Measurements from ENCODE around the gene DDX23.

The DDX23 gene

DNA sequence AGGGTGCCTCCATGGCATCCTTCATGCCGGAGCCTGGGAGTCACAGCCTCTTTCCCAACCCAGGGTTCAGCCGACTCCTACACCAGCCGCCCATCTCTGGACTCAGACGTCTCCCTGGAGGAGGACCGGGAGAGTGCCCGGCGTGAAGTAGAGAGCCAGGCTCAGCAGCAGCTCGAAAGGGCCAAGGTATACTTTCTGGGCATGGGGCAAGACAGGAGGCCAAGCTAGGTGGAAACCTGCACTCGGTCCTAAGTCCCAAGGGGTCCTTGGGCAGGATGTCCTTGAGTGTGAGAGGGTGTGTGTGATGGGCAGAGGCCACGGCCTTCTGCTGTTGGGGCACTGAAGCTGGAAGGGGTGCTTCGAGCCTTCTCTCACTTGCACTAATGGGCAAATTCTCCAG lies 28.7 kb downstream of the DDX23 start:
- DNase-seq (ENCODE audit: low read depth): no peak

DNA sequence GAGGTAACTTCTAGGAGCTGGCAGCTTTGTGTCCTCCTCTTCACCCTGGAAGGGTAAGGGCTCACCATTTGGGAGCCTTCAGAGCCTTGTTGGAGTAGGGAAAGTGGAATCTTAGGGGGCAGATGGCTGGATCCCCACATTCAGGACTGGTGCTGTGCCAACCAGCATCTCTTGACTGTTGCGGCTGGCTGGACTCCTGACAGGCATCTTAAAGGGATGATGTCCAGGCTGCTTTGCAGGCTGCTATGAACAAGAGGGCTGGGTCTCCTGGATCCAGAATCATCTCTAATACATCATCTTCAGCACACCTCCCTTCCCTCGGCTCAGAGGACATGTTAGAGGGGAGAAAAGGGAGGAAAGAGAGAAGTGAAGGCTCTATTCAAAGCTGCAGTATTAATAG lies 29.3 kb downstream of the DDX23 start:
- no peak for DNase-seq (ENCODE audit: low read depth)

DNA sequence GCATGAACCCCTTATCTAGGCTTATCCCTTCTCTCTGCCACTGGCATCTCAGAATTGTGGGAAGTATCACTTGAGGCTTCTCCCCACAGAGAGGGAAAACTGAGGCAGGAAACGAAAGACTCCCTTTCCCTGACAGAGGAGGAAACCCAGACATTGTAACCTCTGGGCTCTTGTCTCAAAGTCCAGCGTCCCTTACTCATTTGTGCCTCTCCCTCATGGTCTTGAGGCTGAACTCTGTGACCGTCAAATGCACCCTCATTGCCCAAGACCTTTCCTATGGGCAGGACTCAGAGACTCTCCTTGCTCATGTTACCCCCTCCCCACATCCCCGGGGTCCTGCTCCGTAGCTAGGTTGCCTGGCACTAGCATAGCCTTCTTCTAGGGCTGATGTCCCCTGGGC lies 29.8 kb downstream of the DDX23 start:
- DNase-seq (ENCODE audit: low read depth): no peak

GRCh38 chr12:48819986-48820725 lies 31.8 kb downstream of the DDX23 start:
- DNase-seq (ENCODE audit: low read depth): no peak

DNA sequence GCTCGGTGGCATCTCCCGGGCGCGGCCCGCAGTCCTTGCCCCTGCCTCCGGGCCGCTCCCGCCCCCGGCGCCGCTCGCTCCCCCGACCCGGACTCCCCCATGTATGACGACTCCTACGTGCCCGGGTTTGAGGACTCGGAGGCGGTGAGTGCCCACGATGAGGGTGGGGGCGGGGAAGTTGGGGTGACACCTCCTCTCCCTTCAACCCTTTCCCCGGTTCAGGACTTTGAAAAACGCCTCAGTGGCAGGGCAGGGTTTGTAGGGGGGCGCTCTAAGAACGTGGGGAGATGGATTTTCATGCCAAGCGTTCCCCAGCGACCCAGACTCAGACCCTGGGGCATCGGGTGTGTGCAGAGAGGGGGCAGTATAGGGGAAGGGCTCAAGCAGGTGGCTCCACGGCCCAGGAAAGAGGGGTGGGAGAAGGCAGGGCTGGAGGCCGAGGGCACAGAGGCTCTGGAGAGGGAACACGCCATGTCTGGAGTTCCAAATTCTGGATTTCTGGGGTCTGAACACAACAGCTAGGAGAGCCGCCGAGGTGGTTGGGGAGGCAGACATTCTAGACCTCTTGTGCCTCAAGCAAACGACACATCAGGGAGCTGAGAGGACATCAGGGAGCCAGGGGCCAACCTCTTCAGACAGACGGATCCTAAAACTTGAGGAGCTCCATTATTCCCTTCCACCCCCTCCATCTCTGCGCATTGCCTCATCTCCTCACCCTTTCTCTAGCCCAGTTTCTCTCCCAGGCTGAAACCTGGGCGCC lies 33.0 kb downstream of the DDX23 start:
- DNase-seq (ENCODE audit: low read depth): no peak

GRCh38 chr12:48817873-48818830 lies 33.8 kb downstream of the DDX23 start, which contains the start of gene CACNB3:
TSS of gene CACNB3 (plus strand) at chr12:48818496. CDS start at chr12:48818930, 434 bp downstream.
- DNase-seq (ENCODE audit: low read depth): peak; percentile 71

DNA sequence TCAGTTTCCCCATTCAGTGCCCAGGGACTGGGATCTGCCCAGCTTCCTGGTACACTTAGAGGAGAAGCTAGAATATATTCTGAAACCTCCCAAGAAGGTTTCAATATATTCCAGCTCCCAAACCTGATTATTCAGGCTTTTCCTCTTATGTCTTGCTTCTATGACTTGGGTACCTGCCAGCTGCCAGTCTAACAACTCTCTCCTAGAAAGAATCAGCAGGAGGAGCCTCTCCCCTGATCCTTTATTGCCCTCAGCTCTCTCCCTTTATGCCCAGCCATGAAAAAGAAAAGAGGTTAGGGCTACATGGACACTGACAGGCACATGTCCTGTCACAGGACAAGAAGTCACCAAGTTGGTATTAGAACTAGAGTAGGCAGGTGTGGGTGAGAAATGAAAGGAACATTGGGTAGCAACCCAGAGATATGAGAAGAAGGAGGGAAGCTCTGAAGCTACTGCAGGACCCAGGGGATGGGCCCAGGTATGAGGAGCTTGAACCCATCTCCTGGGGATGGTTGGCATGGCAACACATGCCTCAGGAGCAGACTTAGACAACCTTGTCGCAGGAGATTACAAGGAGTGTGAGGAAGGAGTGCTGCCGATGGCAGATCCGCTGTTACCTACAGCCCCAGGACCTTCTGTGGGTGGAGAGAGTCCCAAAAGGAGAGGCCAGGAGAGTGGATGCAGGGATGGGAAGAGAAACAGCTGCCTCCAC lies 35.7 kb downstream of the DDX23 start:
- peak; percentile 38 for DNase-seq (ENCODE audit: low read depth)

- peak; percentile 90 for DNase-seq (ENCODE audit: low read depth)
Observed at GRCh38 chr12:48815126-48816110, 36.5 kb downstream of the DDX23 start.

GRCh38 chr12:48814262-48815125 lies 37.5 kb downstream of the DDX23 start:
- peak; percentile 80 for DNase-seq (ENCODE audit: low read depth)

DNA sequence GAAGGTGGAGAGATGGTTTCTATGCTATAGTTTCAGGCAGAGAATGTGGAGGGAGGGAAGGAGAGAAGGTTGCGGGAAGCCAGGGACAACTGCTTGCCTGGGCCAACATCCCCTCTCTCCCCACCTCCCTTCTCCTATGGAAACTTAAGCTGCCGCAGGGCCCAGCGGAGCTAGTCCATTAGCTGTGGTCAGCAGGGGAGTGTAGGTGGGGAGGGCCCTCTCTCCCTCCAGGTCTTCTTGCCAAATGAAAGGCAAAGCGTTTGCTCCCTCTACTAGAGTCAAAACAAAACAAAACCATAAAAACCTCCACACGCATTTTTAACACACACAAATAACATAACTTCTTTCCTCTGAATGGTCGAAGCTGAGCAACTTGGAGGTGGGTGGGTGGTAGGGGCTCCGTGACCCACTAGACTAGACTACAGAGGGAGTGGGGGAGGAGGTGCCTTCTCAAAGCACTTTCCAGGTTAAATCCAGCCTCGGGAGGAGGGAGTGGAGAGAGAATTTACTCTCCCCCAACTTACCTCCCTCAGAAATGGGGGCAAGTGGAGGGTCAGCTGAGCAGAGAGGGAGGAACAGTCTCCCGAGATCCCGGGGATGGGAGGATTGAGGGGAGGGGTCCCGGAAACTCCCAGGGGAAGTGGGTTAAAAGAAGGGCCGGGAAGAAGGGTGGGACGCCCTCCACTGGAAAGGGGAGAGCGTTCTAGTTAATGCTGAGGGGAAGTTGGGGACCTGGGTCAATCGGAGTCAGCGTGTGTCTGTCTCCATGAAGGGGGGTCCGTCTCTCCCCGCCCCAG lies 38.3 kb downstream of the DDX23 start:
- DNase-seq (ENCODE audit: low read depth): no peak

GRCh38 chr12:48812389-48812788 lies 39.6 kb downstream of the DDX23 start:
- peak; percentile 63 for DNase-seq (ENCODE audit: low read depth)

DNA sequence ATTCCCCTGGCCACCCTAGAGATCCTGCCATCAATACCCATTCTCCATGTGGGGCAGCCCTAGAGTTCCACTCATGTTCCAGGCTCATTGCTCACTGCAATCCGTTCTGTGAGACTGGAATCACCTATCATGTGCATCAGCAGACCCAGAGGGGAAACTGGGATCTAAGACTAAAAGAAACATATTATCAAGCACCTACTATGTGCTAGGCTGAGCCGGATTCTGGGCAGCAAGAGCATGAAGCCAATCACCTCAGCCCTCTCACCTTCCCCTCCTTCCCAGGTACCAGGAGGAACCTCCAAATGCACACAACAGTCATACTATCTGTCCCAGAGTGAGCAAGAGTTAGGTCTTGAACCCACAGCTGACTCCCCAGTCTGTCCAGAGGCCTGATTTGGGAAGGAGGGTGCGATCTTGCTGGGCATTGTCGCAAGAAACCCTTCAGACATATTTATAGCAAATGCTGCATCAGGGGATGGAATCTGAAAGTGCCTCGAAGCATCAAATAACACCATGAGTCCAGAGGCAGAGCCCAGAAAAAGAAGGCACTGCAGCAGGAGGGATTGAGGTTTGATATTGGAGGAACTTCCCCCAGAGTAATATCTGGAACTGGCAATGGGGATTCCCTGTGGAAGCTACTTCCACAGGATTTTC lies 40.4 kb downstream of the DDX23 start:
- DNase-seq (ENCODE audit: low read depth): peak; percentile 35

DNA sequence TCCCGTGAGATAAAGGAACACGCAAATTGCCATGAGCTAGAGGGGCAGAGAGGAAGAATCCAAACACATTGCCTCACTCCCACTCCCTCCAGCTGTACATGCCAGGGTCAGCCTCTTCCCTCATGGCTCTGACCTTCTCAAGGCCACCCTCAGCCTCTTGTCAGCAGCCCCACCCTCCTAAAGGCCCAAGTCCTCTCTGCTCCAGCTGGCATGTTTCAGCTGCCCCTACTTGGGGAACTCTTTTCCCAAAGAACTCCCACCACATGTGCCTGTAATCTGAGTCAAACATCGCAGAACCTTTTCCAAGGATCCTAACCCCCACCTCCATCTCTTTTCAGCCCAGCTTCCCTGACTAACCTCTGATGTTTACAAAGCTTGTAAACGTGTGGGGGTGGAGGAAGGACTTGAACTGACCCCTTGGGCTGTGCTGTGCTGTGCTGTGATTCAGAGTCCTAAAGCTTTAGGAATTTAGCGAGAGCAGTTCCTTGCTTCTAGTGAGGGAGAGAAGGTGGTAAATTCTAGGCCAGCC lies 41.0 kb downstream of the DDX23 start:
- DNase-seq (ENCODE audit: low read depth): peak; percentile 96

GRCh38 chr12:48807981-48808380 lies 44.0 kb downstream of the DDX23 start:
- no peak for DNase-seq (ENCODE audit: low read depth)

DNA sequence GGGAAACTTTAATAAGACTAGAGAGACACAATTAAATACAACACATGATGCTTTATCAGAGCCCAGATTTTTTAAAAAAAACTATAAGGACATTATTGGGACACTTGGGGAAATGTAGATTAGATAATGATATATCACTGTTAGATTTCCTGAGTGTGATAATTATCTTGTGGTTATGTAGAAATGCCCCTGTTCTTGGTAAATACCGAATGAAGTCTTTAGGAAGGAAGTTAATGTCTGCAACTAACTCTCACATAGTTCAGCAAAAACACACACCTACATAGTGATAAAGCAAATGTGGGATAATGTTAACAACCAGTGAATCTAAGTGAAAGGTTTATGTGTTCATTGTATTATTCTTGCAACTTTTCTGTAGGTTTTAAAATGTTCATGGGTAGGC lies 48.3 kb downstream of the DDX23 start:
- DNase-seq (ENCODE audit: low read depth): no peak

DNA sequence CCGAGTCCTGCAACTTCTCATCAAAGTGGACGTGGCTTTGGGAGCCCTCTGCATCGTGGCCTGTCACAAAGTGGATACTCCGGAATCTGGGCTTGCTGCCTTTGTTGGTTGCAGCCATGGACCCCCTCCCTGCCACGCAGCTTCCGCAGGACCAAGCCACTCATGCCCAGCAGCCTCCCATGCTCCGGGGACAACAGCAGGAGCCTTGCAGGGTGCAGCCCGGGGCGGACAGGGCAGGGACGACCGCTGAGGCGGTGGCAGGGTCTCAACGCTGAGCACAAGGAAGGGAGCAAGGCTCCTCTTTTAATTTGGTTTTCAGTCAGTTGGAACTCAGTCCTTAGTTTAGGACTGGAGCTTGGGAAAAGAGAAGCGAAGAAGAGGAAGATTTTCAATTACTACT lies 51.0 kb downstream of the DDX23 start:
- no peak for DNase-seq (ENCODE audit: low read depth)

DNA sequence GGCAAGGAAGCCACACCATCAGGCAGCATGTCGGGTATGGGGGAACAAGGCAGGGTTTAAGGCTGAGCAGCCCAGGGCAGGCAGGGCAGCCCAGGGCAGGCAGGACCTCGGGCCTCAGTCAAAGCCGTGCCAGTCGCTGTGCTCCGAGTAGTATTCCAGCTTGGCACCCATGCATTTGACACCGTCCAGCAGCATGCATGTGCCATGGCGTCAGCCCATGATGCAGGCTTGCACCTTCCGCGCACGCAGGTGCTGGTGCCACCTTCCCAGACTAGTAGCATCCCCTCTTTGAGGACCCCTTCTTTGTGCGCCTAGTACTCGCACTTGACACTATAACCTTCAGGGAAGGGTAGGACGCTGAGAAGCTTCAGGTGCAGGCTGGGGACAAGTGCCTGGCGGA lies 51.5 kb downstream of the DDX23 start:
- no peak for DNase-seq (ENCODE audit: low read depth)

GRCh38 chr12:48796976-48797375 lies 55.0 kb downstream of the DDX23 start:
- DNase-seq (ENCODE audit: low read depth): peak; percentile 38
